Stomach (tissue), 4 donors: Measurements from ENCODE around the gene NEO1.

Experiments used
- EP300 ChIP-seq: sonication (generic); formaldehyde crosslinking; IDR thresholded peaks from one replicate; pipeline ENCODE4 v1.6.1; 2017; ENCODE audit warnings: antibody characterized with exemption
- POLR2A ChIP-seq, 4 donors: fragments of 450-650 bp; IDR thresholded peaks; one replicate each; pipeline ENCODE4 v1.6.1; 2016; ENCODE audit warnings: antibody characterized with exemption in 4 of 4, control low read depth in 2 of 4, mild to moderate bottlenecking in 1 of 4, moderate library complexity in 1 of 4

DNA sequence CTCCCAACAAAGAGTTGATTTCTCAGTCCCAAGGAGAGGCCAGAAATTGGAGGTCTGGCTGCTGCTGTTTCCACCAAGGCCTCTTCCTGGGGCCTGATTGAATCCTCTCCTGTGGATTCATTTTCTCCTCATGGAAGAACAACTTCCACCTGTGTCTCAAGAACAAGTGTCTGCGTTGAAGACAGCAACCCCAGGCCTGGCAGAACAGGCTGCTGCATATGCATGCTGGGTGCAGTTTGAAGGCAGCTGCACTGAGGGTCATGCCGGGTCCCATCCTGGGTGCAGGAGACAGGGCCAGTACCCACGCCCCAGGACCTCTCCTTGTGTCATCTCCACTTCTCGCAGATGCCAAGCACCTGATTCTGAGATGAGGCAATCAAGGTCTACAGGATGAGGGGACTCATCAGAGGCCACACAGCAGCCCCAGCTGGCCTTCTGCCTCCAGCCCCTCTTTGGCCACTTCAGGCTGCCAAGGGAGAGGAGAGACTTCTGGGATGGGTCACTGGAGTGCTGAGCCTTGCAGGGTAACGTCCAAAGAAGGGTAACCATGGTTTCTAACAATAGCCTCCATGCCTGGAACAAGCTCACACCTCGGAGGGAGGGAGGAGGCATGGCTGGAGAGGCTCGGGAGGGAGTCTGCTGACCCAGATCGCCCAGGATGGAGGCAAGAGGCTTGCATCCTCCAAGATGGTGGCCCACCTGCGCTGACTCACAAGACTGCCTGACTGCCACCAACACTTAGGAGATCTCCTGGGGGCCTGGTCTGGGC is 286.5 kb downstream of the NEO1 start:
- TF ChIP-seq POLR2A (IDR thresholded peaks at IDR 0.05) (no peak), EP300 (no peak)
